Stimulated activated CD8-positive, alpha-beta memory T cell treated with anti-CD3 and anti-CD28 coated beads, Interleukin-7, amount 100 ng/mL, for 48 hours (primary cell): Measurements from ENCODE around the gene NAPA.

Source experiments
- DNase-seq, 2 donors: peaks; one replicate each; pipeline ENCODE4 v3.0.0-alpha.2; 2020; ENCODE audit warnings: low read depth in 1 of 2; ENCODE audit errors: extremely low read depth in 1 of 2

NAPA gene

GRCh38 chr19:47464675-47465419, 50.0 kb downstream of the NAPA start:
- no peak for DNase-seq

DNA sequence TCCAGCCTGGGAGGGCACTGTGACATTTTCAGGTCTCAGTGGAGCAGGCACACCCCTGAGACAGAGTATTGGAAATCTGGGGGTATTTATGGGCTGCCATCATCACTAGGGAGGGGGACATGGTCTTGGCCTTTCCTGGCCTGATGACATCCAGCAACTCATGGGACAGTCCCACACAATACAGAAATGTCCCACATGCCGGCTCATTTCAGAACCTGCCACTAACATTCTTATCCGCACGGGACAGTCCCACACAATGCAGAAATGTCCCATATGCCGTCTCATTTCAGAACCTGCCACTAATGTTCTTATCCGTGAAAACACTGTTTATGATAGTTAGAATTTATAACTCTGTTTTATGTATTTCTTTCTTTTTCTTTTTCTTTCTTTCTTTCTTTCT, 53.0 kb downstream of the NAPA start:
- no peak for DNase-seq

GRCh38 chr19:47459477-47459876, 55.4 kb downstream of the NAPA start:
- no peak for DNase-seq

GRCh38 chr19:47458672-47459071, 56.2 kb downstream of the NAPA start:
- no peak for DNase-seq

DNA sequence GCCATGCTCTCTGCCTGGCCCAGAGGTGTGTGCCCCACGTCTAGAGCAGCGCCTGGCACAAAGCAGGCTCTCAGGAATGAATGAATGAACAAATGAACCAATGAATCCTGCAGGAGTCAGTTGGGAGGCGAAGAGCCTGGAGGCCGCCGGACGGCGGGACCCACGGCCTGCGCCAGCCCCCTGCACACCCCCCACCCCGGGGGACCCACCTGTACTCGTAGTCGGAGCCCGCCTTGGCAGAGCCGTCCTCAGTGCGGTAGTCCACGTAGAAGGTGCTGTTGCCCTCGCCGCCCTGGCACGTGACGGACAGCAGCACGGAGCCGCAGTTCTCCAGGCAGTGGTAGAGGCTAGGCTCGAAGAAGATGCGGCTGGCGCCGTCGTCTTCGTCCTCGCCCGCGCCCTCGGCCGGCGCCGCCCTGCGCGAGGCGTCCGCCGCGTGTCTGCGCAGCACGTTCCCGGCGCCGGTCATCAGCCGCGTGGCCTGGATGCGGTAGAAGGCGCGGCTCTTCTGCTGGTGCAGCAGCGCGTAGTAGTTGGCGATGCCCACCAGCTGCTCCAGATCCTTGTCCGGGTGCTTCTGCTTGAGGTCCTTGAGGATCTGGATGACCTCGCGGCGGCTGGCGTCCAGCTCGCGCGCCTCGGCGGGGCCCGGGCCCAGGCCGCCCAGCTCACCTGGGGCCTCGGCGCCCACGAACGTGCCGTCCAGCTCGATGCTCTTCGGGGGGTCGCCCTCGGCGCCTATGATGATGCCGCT, 58.0 kb downstream of the NAPA start:
- DNase-seq = no peak

- DNase-seq = no peak
Observed at GRCh38 chr19:47450478-47450877, 64.4 kb downstream of the NAPA start.

- DNase-seq = no peak
Observed at GRCh38 chr19:47448360-47448727, 66.5 kb downstream of the NAPA start.

DNA sequence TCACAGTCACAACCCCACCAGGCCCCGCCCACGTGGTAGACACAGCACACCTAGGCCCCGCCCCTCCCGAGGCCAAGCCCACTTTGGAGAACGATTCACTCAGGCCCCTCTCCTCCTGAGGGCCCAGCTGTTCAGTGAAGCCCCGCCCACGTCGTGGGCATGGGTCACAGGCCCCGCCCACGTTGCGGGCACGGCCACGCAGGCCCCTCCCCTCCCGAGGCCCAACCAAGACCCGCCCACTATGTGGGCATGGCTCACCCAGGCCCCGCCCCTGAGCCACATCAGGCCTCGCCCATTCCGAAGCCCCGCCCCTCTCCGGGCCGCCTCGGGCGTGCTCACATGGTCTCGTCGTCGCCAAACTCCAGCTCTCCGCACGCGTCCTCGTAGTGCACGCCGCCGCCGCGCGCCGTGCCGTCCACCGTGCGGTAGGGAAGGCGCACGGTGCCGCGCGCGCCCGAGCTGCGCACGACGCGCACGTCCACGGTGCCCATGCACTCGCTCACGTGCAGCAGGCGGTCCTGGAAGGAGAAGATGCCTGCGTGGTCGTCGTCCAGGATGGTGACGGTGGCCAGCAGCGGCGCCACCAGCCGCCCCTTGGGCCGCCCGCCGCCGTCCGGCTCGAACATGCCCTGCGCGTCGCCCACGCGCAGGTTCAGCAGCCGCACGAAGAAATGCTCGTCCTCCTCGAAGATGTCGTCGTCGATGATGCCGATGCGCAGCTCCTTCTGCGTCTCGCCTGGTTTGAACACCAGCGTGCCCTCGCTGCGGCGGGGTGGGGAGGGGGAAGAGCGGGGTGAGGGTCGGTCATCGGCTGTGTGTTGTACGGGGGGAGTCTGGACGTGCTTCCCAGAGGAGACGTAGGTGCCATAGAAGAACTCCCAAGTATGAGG, 67.1 kb downstream of the NAPA start:
- DNase-seq = peak; percentile 44 to 49

- DNase-seq = no peak
Observed at GRCh38 chr19:47446534-47447469, 68.1 kb downstream of the NAPA start.

DNA sequence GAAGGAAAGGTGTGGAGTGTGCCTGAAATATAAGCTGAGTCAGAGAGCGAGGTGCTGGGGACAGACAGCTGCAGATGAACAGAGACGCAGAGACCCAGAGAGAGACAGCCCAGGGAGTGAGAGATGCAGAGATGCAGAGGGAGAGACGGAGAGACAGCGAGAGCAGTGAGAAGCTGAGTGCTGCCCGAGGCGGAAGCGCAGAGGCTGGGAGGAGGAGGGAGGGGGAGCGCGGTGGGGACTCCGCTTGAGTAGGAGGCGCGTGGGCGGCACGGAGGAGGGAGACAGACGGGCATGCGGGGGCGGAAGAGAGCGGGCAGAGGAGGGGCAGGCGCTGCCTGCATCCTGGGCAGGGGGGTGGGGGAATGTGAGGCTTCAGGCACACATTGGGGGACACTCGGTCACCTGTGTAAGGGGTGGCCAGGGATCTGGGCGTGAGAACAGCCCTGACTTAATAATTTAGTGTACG, 68.9 kb downstream of the NAPA start:
- no peak for DNase-seq

DNA sequence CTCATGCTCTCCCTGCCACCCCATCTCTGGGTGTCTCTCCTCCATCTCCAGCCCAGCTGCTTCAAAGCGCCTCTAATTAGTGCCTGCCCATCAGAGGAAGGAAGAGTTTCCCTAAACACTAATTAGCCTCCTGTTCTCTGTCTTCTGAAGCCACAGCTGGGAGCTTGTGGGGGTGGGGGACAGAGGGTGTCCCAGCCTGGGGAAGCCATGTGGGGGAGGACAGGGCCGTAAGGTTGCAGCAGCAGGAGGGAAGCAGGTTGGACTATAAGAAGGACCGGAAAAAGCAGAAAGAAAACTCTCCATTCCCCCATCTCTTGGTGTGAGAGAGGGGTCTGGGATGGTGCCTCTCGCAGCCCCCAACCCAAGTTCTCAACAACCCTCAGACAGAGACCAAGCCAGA, 69.3 kb downstream of the NAPA start:
- DNase-seq = no peak

GRCh38 chr19:47444388-47444821, 70.5 kb downstream of the NAPA start:
- DNase-seq = no peak

DNA sequence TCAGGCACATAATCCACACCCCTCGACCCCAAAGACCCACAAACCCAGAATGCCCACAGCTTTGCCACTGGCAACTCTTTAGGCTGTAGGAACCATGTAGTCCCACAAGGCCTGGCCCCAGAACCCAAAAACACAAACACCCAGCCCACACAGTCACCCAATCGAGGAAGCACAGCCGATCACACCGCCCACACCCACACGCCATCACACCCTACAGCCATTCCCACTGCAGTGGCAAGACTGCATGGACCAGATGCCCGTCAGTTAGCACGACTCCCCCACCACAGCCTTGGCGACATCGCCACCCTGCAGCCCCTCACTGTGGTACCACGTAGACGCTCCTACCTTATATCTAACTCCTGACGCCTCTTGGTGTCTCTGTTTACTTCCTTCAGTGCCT, 71.5 kb downstream of the NAPA start:
- DNase-seq = no peak

- DNase-seq = no peak
Observed at GRCh38 chr19:47438793-47439220, 76.1 kb downstream of the NAPA start.
